Coronary artery (tissue), 2 donors: ENCODE data around the gene NWD2.

Experiments used
- DNase-seq: peaks from one replicate; pipeline ENCODE4 v3.0.0-alpha.2; 2017; ENCODE audit warnings: low spot score
- H3K27ac ChIP-seq, 2 donors: fragments of 200-600 bp; sonication (generic); one replicate each; pipeline ENCODE4 v1.5.1; 2016 to 2019
- H3K4me3 ChIP-seq: fragments of 200-600 bp; sonication (generic); 2 replicates; pipeline ENCODE4 v1.5.1; 2016; ENCODE audit warnings: mild to moderate bottlenecking, moderate library complexity
- TF ChIP-seq, protein P1 (sequence below): fragments of 200-600 bp; sonication (generic); IDR thresholded peaks from one replicate; pipeline ENCODE4 v1.5.1; 2019; ENCODE audit warnings: antibody characterized with exemption

NWD2 gene

DNA sequence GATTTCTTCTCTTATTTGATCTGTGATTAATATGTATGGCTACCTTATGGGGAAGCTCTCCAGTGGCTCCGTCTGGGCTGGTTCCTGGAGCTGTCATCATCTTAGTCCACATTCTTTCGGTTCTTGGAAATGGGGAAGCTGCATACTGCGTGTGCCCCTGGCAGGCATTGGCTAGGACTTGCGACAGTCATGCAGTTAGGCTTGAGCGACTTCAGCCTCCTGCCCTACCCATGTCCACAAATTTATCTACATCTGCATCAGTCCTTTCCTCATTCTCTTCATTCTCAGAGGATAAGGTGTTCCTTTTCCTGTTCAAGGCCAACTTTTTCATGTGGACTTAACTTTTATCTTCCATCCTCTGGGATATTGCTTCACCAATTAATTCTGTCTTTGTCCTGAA is 227.4 kb downstream of the NWD2 start:
- Histone ChIP-seq H3K4me3 (no peak overlapping the region), H3K27ac (no peak overlapping the region)
- TF ChIP-seq, protein P1, sequence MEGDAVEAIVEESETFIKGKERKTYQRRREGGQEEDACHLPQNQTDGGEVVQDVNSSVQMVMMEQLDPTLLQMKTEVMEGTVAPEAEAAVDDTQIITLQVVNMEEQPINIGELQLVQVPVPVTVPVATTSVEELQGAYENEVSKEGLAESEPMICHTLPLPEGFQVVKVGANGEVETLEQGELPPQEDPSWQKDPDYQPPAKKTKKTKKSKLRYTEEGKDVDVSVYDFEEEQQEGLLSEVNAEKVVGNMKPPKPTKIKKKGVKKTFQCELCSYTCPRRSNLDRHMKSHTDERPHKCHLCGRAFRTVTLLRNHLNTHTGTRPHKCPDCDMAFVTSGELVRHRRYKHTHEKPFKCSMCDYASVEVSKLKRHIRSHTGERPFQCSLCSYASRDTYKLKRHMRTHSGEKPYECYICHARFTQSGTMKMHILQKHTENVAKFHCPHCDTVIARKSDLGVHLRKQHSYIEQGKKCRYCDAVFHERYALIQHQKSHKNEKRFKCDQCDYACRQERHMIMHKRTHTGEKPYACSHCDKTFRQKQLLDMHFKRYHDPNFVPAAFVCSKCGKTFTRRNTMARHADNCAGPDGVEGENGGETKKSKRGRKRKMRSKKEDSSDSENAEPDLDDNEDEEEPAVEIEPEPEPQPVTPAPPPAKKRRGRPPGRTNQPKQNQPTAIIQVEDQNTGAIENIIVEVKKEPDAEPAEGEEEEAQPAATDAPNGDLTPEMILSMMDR: no peak
- no peak for DNase-seq

DNA sequence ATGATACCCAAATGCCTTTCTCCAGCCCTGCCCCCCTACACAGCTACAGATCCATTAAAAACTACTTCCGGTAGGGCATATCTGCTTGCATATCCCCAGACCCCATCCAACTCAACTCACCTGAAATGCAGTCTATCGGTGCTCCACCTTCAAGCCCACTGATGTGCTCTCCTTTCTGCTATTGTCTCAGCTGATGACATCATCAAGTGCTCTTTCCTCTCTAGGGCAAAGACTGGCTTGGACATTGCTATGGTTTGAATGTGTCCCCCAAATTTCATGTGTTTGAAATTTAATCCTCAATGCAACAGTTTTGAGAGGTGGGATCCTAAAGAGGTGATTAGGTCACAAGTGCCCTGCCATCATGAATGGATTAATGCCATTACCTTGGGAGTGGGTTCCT is 229.3 kb downstream of the NWD2 start:
- TF ChIP-seq, protein P1: no peak
- DNase-seq: no peak
- H3K27ac ChIP-seq: no peak overlapping the region
- no peak overlapping the region for H3K4me3 ChIP-seq

DNA sequence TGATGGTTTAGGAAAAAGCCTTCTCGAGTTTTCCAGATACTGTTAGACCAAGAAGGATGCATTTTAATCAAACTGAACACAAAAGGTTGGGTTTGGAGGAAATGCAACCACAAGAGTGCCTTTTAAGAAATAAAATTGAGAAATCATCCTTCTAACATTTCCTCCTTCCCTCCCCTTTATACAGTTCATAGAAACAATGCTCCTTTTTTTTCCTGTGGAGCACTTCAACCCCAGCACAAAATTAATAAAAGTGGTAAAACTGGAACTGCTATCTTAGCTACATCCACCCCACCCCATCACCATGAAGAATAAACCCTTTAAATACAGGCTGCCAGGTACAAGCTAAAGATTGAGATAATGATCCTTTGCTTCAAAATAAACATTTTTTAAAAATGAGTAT is 230.5 kb downstream of the NWD2 start:
- H3K27ac ChIP-seq: no peak overlapping the region
- TF ChIP-seq, protein P1: no peak
- no peak for DNase-seq

DNA sequence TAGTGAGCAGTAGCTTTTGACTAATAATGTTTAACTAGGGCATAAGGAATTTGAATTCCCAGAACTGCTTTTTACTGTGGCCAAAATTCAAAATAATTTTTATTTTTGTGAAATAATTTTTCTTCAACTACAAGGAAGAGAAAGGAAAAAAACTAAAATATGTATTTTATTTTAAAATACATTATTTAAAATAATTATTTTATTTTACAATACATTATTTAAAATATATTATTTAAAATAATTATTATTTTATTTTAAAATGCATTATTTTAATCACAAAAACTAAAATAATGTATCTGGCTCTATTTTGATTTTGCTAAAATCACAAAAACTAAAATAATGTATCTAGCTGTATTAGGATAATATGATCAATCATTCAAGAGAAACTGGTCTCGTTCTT is 231.2 kb downstream of the NWD2 start:
- TF ChIP-seq, protein P1: no peak
- no peak overlapping the region for H3K27ac ChIP-seq
- no peak for DNase-seq
- no peak overlapping the region for H3K4me3 ChIP-seq

More for the DNA sequence above, 230.5 kb downstream of the NWD2 start:
- no peak overlapping the region for H3K4me3 ChIP-seq

DNA sequence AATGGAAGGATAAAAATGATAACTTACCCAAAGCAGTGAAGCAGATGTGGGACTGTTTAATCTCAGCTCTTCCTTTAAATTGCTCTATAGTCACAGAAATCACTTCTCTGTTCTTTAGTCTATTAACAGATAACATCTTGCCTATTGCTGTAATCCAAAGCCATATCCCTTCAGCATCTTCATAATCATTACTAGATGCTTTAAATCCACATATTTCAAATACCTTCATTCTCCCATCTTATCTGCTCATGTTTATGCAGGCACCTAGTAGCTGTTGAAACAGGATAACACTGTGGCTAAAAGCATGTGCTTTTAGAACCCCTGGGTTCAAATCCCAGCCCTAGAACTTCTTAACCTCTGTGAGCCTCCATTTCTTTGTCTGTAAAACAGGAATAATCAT is 231.7 kb downstream of the NWD2 start:
- Histone ChIP-seq H3K4me3 (no peak overlapping the region), H3K27ac (no peak overlapping the region)
- DNase-seq: no peak
- TF ChIP-seq, protein P1: no peak

DNA sequence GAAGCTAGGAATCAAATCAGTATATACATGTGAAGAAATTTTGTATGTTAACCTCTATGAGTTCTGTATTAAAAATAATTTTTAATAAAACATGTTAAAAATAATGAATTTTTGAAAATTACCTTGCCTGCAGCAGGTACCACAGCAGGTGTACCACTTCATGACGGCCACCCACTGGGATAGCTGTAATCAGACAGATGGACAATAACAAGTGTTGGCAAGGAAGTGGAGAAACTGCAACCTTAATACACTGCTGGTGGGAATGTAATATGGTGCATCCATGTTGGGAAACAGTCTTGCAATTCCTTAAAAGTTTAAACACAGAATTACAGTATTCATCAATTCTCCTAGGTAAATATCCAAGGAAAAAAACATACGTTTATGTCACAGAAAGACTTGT is 232.1 kb downstream of the NWD2 start:
- DNase-seq: no peak
- Histone ChIP-seq H3K4me3 (no peak overlapping the region), H3K27ac (no peak overlapping the region)
- TF ChIP-seq, protein P1: no peak

DNA sequence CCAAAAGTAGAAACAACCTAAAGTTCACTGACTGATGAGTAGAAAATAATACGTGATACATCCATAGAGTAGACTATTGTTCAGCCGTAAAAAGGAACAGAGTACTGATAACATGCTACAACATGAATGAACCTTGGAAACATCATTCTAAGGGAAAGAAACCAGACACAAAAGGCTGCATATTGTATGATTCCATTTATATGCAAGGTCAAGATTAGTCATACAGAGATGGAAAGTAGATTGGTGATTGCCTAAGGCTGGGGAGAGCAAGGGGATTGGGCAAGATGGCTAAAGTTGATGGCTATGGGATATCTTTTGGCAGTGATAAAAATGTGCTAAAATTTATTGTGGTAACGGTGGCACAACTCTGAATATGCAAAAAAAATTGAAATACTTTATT is 232.6 kb downstream of the NWD2 start:
- Histone ChIP-seq H3K4me3 (no peak overlapping the region), H3K27ac (no peak overlapping the region)
- TF ChIP-seq, protein P1: no peak
- DNase-seq: no peak
